PC-9 (cell line): ENCODE measurements around the gene RBM4B. TPM values are rescaled to one million over a fixed set of nuclear protein-coding genes. Genes with fewer than 3 reads are reported as not detected.

ENCODE experiments used
- BruUV-seq: library from RNA; stranded (reverse); fragments of 400-500 nt; replicated peaks from 2 replicates; lab custom pipeline; 2021; lab: Mats Ljungman, UMichigan
- CTCF ChIA-PET: fragments of 300-600 bp; sonication (Branson Sonifier 250); formaldehyde crosslinking; loops from one replicate; lab custom pipeline; 2022; ENCODE audit warnings: antibody characterized with exemption; lab: Charles Lee
- POLR2A ChIA-PET: fragments of 300-600 bp; sonication (Branson Sonifier 250); formaldehyde crosslinking; loops from one replicate; lab custom pipeline; 2022; ENCODE audit warnings: antibody characterized with exemption; ENCODE audit not compliant: unreplicated experiment; lab: Charles Lee
- DNase-seq, 2 experiments: peaks; one replicate each; pipeline versions ENCODE4 v3.0.0 to v3.0.0-alpha.2; 2015 to 2022; ENCODE audit warnings: mixed read lengths in 1 of 2
- H2AFZ ChIP-seq: fragments of 200-600 bp; sonication (generic); 2 replicates; pipeline ENCODE4 v1.8.1; 2017; ENCODE audit warnings: antibody characterized with exemption
- H3F3A ChIP-seq: fragments of 200-600 bp; sonication (generic); 2 replicates; pipeline ENCODE4 v1.8.1; 2017; ENCODE audit warnings: antibody characterized with exemption, mild to moderate bottlenecking, low read depth; ENCODE audit not compliant: insufficient read depth
- H3K27ac ChIP-seq: fragments of 200-600 bp; sonication (generic); 2 replicates; pipeline ENCODE4 v1.6.1; 2016; ENCODE audit warnings: mixed run types
- H3K27me3 ChIP-seq: fragments of 200-600 bp; sonication (generic); 2 replicates; pipeline ENCODE4 v1.6.1; 2016; ENCODE audit warnings: low read depth, mixed run types; ENCODE audit not compliant: insufficient read depth
- H3K36me3 ChIP-seq: fragments of 200-600 bp; sonication (generic); 2 replicates; pipeline ENCODE4 v1.6.1; 2016; ENCODE audit warnings: low read depth, mixed run types
- H3K4me1 ChIP-seq: fragments of 200-600 bp; sonication (generic); replicated peaks from 2 replicates; pipeline ENCODE4 v1.6.1; 2016; ENCODE audit warnings: mixed run types; ENCODE audit not compliant: insufficient read depth
- H3K4me2 ChIP-seq: fragments of 200-600 bp; sonication (generic); 2 replicates; pipeline ENCODE4 v1.6.1; 2017; ENCODE audit warnings: mixed run types
- H3K4me3 ChIP-seq: fragments of 200-600 bp; sonication (generic); 2 replicates; pipeline ENCODE4 v1.6.1; 2016; ENCODE audit warnings: mixed run types
- H3K79me2 ChIP-seq: fragments of 200-600 bp; sonication (generic); 2 replicates; pipeline ENCODE4 v1.6.1; 2017; ENCODE audit warnings: low read depth, mixed run types
- H3K9me2 ChIP-seq: fragments of 200-600 bp; sonication (generic); 2 replicates; pipeline ENCODE4 v1.8.1; 2017; ENCODE audit warnings: mild to moderate bottlenecking; ENCODE audit not compliant: insufficient read depth
- H3K9me3 ChIP-seq: fragments of 200-600 bp; sonication (generic); 2 replicates; pipeline ENCODE4 v1.8.1; 2016; ENCODE audit warnings: low read depth; ENCODE audit not compliant: insufficient read depth
- H4K20me1 ChIP-seq: fragments of 200-600 bp; sonication (generic); 2 replicates; pipeline ENCODE4 v1.8.1; 2017; ENCODE audit not compliant: insufficient read depth
- CTCF ChIP-seq: fragments of 200-600 bp; sonication (generic); conservative IDR thresholded peaks from 2 replicates; pipeline ENCODE4 v1.6.1; 2017; ENCODE audit warnings: mixed run types, antibody characterized with exemption, mild to moderate bottlenecking, moderate library complexity
- EZH2 ChIP-seq: fragments of 200-600 bp; sonication (generic); IDR thresholded peaks from 2 replicates; pipeline ENCODE4 v1.8.0; 2017; ENCODE audit warnings: antibody characterized with exemption, low read depth
- intact Hi-C: fragments of 100-400 bp; cut with micrococcal nuclease; formaldehyde crosslinking; loops from one replicate; pipeline ENCODE4 v1.10.0; 2022; ENCODE audit not compliant: unreplicated experiment
- total RNA-seq: library from RNA; stranded (reverse); gene quantifications from 2 replicates; pipeline ENCODE4 v1.2.3, GENCODE V29; 2021

RBM4B gene
- total RNA-seq, 1 experiment from 2014 or later, result 24.8 TPM

- Histone ChIP-seq H3K9me3 (no peaks in the 10 kb centered on the region), H3K27me3 (no peaks in the 10 kb centered on the region), H4K20me1 (no peaks in the 10 kb centered on the region), H3K27ac (no peak overlapping the region), H3K79me2 (no peaks in the 10 kb centered on the region), H3K9me2 (no peaks in the 10 kb centered on the region), H3K4me3 (no peak overlapping the region), H3K4me1 (no peaks in the 10 kb centered on the region), H3K4me2 (no peak overlapping the region), H2AFZ (no peak overlapping the region), H3F3A (no peaks in the 10 kb centered on the region), H3K36me3 (no peaks in the 10 kb centered on the region)
- intact Hi-C loops, result loop anchor here (1.0 to 10.0 kb wide), 7 partner anchors 50 to 623 kb away; partner anchors contain the start of gene RHOD
- TF ChIP-seq EZH2 (no peak), CTCF (no peak)
- ChIA-PET CTCF (interaction anchor here (1.0 kb wide), 1 partner anchor 141 kb away, joined by 3 read pairs; no protein-coding TSS in a partner anchor), POLR2A (no interaction called here)
- DNase-seq, result no peak
- BruUV-seq, result no TSS peak
Measured at GRCh38 chr11:66694056-66694410, 16.3 kb upstream of the RBM4B start.

- TF ChIP-seq EZH2 (no peak), CTCF (no peak)
- Histone ChIP-seq H3K9me3 (no peaks in the 10 kb centered on the region), H3K9me2 (no peaks in the 10 kb centered on the region), H3K27ac (no peak overlapping the region), H3K4me3 (no peak overlapping the region), H3K4me2 (no peak overlapping the region), H3K27me3 (no peaks in the 10 kb centered on the region), H3K36me3 (no peaks in the 10 kb centered on the region), H3K4me1 (no peaks in the 10 kb centered on the region), H4K20me1 (no peaks in the 10 kb centered on the region), H3F3A (no peaks in the 10 kb centered on the region), H2AFZ (no peak overlapping the region), H3K79me2 (no peaks in the 10 kb centered on the region)
- no peak for DNase-seq
- POLR2A ChIA-PET, result no interaction called here
- BruUV-seq, result no TSS peak
- CTCF ChIA-PET, result interaction anchor here (1.0 kb wide), 1 partner anchor 141 kb away, joined by 3 read pairs; no protein-coding TSS in a partner anchor
- intact Hi-C loops, result loop anchor here (1.0 to 10.0 kb wide), 7 partner anchors 51 to 624 kb away; partner anchors contain the start of gene RHOD
Measured at GRCh38 chr11:66693356-66694055, 15.8 kb upstream of the RBM4B start.

GRCh38 chr11:66692871-66693331, 15.2 kb upstream of the RBM4B start:
- no peaks in the 10 kb centered on the region for H4K20me1 ChIP-seq
- DNase-seq, result no peak
- no peaks in the 10 kb centered on the region for H3K36me3 ChIP-seq
- no peak for TF ChIP-seq CTCF
- TF ChIP-seq EZH2, result no peak
- no peaks in the 10 kb centered on the region for H3F3A ChIP-seq
- H3K4me2 ChIP-seq, result no peak overlapping the region
- ChIA-PET POLR2A (no interaction called here), CTCF (interaction anchor here (1.0 kb wide), 1 partner anchor 142 kb away, joined by 3 read pairs; no protein-coding TSS in a partner anchor)
- H3K4me1 ChIP-seq, result no peaks in the 10 kb centered on the region
- H3K27me3 ChIP-seq, result no peaks in the 10 kb centered on the region
- no peaks in the 10 kb centered on the region for H3K9me2 ChIP-seq
- H3K4me3 ChIP-seq, result no peak overlapping the region
- intact Hi-C loops, result loop anchor here (5.0 to 10.0 kb wide), 2 partner anchors 124 to 362 kb away; partner anchors contain the start of gene RHOD
- no peaks in the 10 kb centered on the region for H3K9me3 ChIP-seq
- no TSS peak for BruUV-seq
- H2AFZ ChIP-seq, result no peak overlapping the region
- no peak overlapping the region for H3K27ac ChIP-seq
- no peaks in the 10 kb centered on the region for H3K79me2 ChIP-seq
